HTERT RPE-1 (cell line): Measurements from ENCODE around the gene TCN2.
"Not testable (repeated sequence)": the region's sequence is repeated elsewhere in the genome, so short reads cannot be mapped to it uniquely, and the experiment has no call there.

Experiments
- in situ Hi-C: fragments of 300-500 bp; cut with MboI; formaldehyde crosslinking; loops from 4 replicates; pipeline ENCODE4 v1.14.3; 2020; ENCODE audit warnings: low sequenced_read_pairs

TCN2 gene

GRCh38 chr22:30609260-30610185 is 2.5 kb downstream of the TCN2 start:
- in situ Hi-C loops = no loop called here

GRCh38 chr22:30610299-30610698 is 3.3 kb downstream of the TCN2 start:
- in situ Hi-C loops = no loop called here

GRCh38 chr22:30611197-30611596 is 4.2 kb downstream of the TCN2 start:
- in situ Hi-C loops = no loop called here

GRCh38 chr22:30612789-30613188 is 5.8 kb downstream of the TCN2 start:
- in situ Hi-C loops = no loop called here

GRCh38 chr22:30614268-30614667 is 7.3 kb downstream of the TCN2 start:
- in situ Hi-C loops = no loop called here

- in situ Hi-C loops = no loop called here
These were observed 7.9 kb downstream of the TCN2 start for GRCh38 chr22:30614879-30615278.

GRCh38 chr22:30615543-30615954 is 8.6 kb downstream of the TCN2 start:
- in situ Hi-C loops = no loop called here

- in situ Hi-C loops = no loop called here
These were observed 10.8 kb downstream of the TCN2 start for GRCh38 chr22:30617819-30618218.

GRCh38 chr22:30619909-30620308 is 12.9 kb downstream of the TCN2 start:
- in situ Hi-C loops = not testable (repeated sequence)

GRCh38 chr22:30626413-30626812 is 19.4 kb downstream of the TCN2 start:
- in situ Hi-C loops = no loop called here

- in situ Hi-C loops = no loop called here
These were observed 20.5 kb downstream of the TCN2 start for GRCh38 chr22:30627471-30627870.

GRCh38 chr22:30628491-30628890 is 21.5 kb downstream of the TCN2 start:
- in situ Hi-C loops = no loop called here

GRCh38 chr22:30631469-30631868 is 24.5 kb downstream of the TCN2 start:
- in situ Hi-C loops = not testable (repeated sequence)

- in situ Hi-C loops = no loop called here
These were observed 27.7 kb downstream of the TCN2 start for GRCh38 chr22:30634471-30635233.

- in situ Hi-C loops = no loop called here
These were observed 28.6 kb downstream of the TCN2 start, which contains the start of gene SLC35E4 for GRCh38 chr22:30635273-30636225. SLC35E4 (plus strand) TSS chr22:30635781; CDS start chr22:30636451, 670 bp downstream.

- in situ Hi-C loops = no loop called here
These were observed 29.5 kb downstream of the TCN2 start for GRCh38 chr22:30636226-30637077.

GRCh38 chr22:30637701-30638114 is 30.7 kb downstream of the TCN2 start:
- in situ Hi-C loops = no loop called here

GRCh38 chr22:30640361-30640760 is 33.4 kb downstream of the TCN2 start:
- in situ Hi-C loops = no loop called here

GRCh38 chr22:30640839-30641430 is 34.0 kb downstream of the TCN2 start:
- in situ Hi-C loops = no loop called here
